HL-60 (cell line): ENCODE results near the gene SUSD1.
A peak's percentile ranks its signal among the peaks of the same experiment; 100 is the strongest.
"Not testable (repeated sequence)": the region's sequence is repeated elsewhere in the genome, so short reads cannot be mapped to it uniquely, and the experiment has no call there.

Experiments
- DNase-seq, 2 experiments: peaks; one replicate each; pipeline ENCODE4 v3.0.0-alpha.2; 2010 to 2020; ENCODE audit warnings: low read depth in 1 of 2, low spot score in 1 of 2
- H3K27ac ChIP-seq: fragments of 250-450 bp; sonication (Bioruptor Pico); replicated peaks from 2 replicates; pipeline ENCODE4 v1.5.1; 2020; ENCODE audit warnings: mild to moderate bottlenecking, moderate library complexity
- H3K27me3 ChIP-seq: fragments of 250-450 bp; sonication (Bioruptor Pico); 2 replicates; pipeline ENCODE4 v1.5.1; 2021; ENCODE audit warnings: mild to moderate bottlenecking, moderate library complexity; ENCODE audit not compliant: insufficient read depth, poor library complexity, severe bottlenecking
- H3K4me3 ChIP-seq: replicated peaks from 2 replicates; pipeline ENCODE4 v1.5.1; 2011; ENCODE audit warnings: mild to moderate bottlenecking, control low read depth, low read length; ENCODE audit not compliant: insufficient read depth
- CTCF ChIP-seq: IDR thresholded peaks from one replicate; pipeline ENCODE4 v1.5.1; 2011; ENCODE audit warnings: low read length, control low read depth, inconsistent platforms; ENCODE audit not compliant: insufficient read depth
- GABPA ChIP-seq: IDR thresholded peaks from 2 replicates; pipeline ENCODE4 v1.6.1; 2012; ENCODE audit warnings: low read depth
- POLR2AphosphoS5 ChIP-seq: IDR thresholded peaks from 2 replicates; pipeline ENCODE4 v1.6.1; 2012; ENCODE audit warnings: low read depth
- SPI1 ChIP-seq: IDR thresholded peaks from 2 replicates; pipeline ENCODE4 v1.6.1; 2012; ENCODE audit warnings: low read depth, mild to moderate bottlenecking, borderline replicate concordance
- TF ChIP-seq, protein P1 (sequence below): IDR thresholded peaks from 2 replicates; pipeline ENCODE4 v1.6.1; 2012; ENCODE audit warnings: low read depth; ENCODE audit not compliant: insufficient replicate concordance

SUSD1 gene

DNA sequence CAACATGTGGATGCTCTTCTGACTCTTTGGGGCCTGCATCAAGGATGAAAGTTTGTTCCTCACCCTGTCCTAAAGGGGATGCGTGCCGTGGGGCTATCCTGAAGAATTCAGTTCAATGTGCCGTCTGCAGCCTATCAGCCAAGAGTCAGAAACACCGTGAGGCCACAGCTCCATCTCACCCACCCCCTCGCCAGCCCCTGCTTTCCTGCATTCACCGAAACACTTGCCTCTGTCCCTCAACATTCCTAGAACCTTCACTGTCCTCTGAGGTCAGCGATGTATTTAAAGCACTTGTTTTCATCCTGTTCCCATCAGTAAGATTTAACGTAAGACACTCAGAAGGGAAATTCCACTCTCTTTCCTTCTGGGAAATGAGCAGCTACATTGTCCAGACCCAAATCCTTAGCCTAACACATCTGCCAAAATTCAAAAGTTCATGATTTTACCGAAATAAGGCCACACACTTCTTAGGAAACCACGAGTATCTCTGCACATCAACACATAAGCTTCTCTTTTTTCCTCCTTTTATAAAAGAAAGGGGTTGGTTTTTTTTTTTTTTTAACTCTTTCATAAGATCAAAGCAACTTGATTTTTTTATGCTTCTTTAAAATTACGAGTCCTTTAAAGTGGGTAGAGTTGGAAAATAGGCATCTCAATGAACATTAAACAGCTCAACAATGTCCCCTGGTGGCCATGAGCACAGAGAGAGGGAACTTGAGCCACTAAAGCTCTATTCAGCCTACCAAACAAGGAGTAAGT is 100.7 kb downstream of the SUSD1 start:
- TF ChIP-seq CTCF, result peak; percentile 87
- TF ChIP-seq, protein P1, sequence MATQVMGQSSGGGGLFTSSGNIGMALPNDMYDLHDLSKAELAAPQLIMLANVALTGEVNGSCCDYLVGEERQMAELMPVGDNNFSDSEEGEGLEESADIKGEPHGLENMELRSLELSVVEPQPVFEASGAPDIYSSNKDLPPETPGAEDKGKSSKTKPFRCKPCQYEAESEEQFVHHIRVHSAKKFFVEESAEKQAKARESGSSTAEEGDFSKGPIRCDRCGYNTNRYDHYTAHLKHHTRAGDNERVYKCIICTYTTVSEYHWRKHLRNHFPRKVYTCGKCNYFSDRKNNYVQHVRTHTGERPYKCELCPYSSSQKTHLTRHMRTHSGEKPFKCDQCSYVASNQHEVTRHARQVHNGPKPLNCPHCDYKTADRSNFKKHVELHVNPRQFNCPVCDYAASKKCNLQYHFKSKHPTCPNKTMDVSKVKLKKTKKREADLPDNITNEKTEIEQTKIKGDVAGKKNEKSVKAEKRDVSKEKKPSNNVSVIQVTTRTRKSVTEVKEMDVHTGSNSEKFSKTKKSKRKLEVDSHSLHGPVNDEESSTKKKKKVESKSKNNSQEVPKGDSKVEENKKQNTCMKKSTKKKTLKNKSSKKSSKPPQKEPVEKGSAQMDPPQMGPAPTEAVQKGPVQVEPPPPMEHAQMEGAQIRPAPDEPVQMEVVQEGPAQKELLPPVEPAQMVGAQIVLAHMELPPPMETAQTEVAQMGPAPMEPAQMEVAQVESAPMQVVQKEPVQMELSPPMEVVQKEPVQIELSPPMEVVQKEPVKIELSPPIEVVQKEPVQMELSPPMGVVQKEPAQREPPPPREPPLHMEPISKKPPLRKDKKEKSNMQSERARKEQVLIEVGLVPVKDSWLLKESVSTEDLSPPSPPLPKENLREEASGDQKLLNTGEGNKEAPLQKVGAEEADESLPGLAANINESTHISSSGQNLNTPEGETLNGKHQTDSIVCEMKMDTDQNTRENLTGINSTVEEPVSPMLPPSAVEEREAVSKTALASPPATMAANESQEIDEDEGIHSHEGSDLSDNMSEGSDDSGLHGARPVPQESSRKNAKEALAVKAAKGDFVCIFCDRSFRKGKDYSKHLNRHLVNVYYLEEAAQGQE, result no peak
- H3K27ac ChIP-seq, result no peak overlapping the region
- no peaks in the 10 kb centered on the region for H3K27me3 ChIP-seq
- DNase-seq, result peak; percentile 32 to 60
- H3K4me3 ChIP-seq, result no peak overlapping the region

DNA sequence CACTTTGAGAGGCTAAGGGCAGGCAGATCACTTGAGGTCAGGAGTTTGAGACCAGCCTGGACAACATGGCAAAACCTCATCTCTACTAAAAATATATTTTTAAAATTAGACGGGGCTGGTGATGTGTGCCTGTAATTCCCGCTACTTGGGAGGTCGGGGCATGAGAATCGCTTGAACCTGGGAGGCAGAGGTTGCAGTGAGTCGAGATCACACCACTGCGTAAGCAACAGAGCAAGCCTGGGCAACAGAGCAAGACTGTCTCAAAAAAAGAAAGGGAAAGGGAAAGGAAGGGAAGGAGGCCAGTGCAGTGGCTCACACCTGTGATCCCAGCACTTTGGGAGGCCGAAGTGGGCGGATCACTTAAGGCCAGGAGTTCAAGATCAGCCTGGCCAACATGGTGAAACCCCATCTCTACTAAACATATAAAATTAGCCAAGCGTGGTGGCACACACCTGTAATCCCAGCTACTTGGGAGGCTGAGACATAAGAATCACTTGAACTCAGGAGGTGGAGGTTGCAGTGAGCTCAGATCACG is 101.4 kb downstream of the SUSD1 start:
- not testable (repeated sequence) for H3K27me3 ChIP-seq, H3K27ac ChIP-seq, DNase-seq, H3K4me3 ChIP-seq

DNA sequence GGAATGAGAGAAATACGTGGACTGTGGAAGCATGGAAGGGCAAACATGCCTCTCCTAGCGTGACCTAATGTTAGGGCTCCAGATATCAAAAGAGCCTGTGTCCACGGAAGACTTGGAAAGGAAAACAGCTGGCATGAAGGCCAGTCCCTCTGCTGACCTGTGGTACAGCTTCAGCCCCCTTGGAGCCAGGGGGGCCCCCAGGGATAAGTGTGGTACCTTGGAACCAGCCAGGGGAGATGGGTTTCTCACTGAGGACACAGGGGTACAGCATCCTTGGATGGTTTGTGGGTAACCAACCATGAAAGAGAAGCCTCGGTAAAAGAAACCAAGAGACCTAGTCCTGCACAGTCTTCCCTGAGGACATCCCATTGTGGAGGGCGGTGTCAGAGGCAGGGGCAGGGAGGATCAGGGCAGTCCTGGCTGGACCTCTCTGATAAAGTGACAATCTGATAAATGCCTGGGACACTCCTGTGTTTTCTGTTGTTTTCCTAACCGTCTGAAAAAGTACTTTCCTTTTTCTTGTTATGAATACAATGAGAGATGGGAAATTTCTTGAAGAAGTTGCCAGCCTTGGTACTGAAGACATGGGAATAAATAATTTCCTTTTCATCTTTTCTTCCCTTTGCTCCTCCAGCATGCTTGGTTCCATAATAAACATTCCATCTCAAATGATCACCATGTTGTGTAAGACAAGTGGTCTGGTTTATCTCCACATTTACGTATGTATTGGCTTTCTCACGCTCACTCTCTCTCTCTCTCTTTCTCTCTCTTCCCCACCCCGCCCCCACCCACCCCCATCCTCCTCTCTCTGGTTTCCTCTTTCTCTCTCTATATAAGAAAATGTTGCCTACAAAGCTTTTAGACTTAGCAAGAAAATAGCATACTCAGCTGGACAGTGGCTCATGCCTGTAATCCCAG is 102.1 kb downstream of the SUSD1 start:
- no peaks in the 10 kb centered on the region for H3K27me3 ChIP-seq
- DNase-seq, result no peak
- TF ChIP-seq POLR2AphosphoS5 (no peak), SPI1 (no peak), GABPA (no peak), CTCF (no peak)
- TF ChIP-seq, protein P1, result no peak
- H3K27ac ChIP-seq, result no peak overlapping the region
- H3K4me3 ChIP-seq, result no peak overlapping the region

GRCh38 chr9:112069318-112070169 is 105.6 kb downstream of the SUSD1 start:
- H3K27me3 ChIP-seq, result no peaks in the 10 kb centered on the region
- peak overlapping the region; percentile 61 for H3K27ac ChIP-seq
- H3K4me3 ChIP-seq, result no peak overlapping the region
- TF ChIP-seq SPI1, result peak; percentile 33; the same call in 1 of the 2 replicates
- TF ChIP-seq POLR2AphosphoS5, result 0 out of 2 replicates have a peak, but pooled peaks have one; percentile 32
- TF ChIP-seq, protein P1, result no peak
- TF ChIP-seq GABPA, result no peak
- DNase-seq, result peak; percentile 61 to 89
